NCI-H2227 (cell line): ENCODE measurements around the gene CUEDC2.
"Not testable (repeated sequence)": the region's sequence is repeated elsewhere in the genome, so short reads cannot be mapped to it uniquely, and the experiment has no call there.

Experiments
- DNase-seq: peaks from one replicate; lab custom pipeline; 2025; ENCODE audit not compliant: unreplicated experiment; lab: John Stamatoyannopoulos, UW

CUEDC2 gene

DNA sequence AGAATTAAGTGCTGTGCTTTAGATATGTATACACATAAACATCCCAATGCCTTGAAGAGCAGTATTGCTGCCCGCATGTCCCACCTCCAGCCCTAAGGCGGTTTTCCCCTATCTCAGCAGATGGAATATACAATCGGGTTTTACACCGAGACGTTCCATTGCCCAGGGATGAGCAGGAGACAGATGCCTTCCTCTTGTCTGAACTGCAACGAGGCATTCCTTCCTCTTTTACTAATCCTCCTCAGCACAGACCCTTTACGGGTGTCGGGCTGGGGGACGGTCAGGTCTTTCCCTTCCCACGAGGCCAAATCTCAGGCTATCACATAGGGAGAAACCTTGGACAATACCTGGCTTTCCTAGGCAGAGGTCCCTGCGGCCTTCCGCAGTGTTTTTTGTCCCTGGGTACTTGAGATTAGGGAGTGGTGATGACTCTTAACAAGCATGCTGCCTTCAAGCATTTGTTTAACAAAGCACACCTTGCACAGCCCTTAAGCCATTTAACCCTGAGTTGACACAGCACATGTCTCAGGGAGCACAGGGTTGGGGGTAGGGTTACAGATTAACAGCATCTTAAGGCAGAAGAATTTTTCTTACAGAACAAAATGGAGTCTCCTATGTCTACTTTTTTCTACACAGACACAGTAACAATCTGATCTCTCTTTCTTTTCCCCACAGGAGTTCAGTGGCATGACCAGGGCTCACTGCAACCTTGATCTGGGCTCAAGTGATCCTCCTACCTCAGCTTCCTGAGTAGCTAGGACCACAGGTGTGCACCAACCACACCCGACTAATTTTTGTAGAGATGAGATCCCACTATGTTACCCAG is 22.5 kb upstream of the CUEDC2 start:
- DNase-seq: not testable (repeated sequence)

DNA sequence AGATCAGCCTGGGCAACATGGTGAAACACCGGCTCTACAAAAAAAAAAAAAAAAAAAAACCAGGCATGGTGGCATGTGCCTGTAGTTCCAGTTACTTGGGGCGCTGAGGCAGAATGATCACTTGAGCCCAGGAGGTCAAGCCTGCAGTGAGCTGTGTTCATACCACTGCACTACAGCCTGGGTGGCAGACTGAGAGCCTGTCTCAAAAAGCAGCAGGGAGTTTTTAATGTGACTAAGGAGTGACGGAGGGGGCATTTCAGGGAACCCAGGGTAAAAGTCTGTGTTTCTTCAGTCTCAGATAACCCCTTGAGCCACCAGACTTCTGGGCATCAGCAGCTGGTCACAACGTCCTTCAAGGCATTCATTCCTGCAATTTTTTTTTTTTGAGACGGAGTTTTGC is 21.1 kb upstream of the CUEDC2 start:
- no peak for DNase-seq

DNA sequence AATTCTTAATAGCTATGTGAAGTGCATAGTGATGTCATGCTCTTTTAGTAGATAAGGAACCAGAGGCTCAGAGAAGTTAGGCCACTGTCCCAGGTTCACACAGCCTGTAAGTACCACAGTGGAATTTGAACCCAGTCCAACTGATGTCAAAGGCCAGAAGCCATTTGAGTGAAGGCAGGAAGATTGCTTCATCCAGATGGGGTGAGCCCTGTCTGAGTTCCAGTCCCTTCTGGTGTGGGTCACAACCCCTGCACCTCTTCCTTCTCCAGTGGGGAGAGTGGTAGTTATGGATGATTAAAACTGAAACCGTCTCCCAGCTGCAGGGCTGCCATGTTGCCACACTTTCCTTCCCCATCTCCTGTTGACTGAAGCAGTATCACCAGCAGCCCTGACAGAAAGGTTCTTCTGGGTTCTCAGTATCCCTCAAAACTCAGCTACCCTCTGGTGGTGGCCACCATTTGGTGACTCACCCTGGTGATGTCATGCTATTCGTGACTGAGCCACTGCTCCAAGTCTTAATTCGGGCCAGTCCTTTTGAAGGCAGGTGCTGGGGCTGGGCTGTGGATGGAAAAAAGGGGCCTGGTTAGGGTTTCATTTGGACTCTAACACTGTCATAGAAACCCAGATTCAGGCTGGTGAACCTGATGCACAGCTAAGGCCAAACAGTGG is 20.4 kb upstream of the CUEDC2 start:
- no peak for DNase-seq

DNA sequence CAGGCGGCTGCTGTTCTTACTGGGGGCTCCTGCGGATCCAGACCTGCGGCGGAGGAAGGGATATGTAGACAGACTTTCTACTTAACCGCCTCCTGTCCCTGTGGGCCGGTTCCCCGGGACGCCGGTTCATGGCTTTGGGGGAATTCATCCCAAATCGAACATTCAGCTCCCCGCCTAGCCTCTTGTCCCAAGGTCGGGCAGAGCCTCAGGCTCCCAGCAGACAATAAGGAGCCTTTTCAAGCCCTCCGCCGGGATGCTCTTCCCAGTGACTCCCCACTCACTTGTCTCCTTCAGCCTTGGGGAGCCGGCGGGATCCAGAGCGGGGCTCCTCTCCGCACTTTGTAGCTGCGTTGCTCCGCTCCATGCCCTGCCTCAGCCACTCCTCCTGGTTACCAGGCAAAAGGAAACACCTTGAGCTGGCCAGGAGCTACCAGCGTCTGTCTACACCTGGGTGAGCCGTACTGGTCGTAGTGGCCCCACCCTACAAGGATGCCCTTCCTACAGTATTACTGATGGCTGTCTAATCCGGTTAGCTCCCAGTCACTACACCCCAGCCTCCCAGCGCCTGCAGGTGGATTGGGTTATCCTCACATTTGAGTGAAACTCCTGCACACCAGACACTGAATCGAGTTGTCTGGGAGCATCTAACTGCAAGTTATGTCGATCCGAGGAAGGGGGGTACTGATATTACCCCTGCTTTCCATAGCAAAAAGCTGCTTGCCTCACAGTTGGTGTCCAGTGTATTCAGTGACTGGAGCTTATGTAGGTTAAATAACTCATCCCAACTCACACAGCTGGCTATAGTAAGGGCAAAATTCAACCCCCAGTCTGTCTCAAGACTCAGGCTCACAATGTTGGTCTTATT is 19.0 kb upstream of the CUEDC2 start, which contains the start of gene C10orf95:
Gene C10orf95 (minus strand): TSS at position 439 of the 865 bp plus-strand sequence. CDS start 450 bp downstream, outside the sequence.
- no peak for DNase-seq

DNA sequence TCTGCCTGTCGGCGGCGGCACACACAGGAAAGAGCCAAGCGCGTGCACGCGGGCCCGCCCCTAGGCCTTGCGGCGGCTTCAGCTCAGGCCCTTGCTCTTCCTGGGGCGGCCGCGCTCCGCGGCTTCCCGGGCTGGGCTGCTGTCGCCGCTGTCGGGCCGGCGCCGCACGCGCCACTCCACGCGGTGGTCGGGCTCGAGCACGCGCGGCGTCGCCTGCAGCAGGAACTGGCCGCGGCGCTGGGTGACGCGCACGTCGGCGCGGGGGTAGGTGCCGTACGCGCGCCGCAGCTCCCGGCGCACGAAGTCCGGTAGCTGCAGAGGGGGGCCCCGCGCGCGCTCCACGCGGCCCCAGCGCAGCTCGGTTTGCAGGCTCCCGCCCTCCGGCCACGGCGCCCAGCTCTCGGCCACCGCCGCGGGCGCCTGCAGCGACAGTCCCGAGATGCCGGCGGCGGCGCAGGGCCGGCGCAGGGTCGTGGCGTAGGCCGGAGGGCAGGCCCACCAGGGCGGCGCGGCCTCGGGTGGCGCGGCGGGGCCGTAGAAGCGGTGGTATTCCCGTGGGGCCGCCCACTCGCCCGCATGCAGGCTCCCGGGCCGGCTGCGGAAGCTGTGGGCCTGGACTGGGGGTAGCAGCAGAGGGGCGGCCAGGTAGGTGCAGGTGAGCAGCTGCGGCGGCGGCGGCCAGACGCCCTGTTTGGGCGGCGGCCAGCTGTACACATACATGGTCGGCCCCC is 18.2 kb upstream of the CUEDC2 start:
- DNase-seq: peak; percentile 87

- no peak for DNase-seq
Observed at GRCh38 chr10:102450124-102450373, 17.7 kb upstream of the CUEDC2 start.

GRCh38 chr10:102449321-102450123 is 17.1 kb upstream of the CUEDC2 start:
- DNase-seq: peak; percentile 79

DNA sequence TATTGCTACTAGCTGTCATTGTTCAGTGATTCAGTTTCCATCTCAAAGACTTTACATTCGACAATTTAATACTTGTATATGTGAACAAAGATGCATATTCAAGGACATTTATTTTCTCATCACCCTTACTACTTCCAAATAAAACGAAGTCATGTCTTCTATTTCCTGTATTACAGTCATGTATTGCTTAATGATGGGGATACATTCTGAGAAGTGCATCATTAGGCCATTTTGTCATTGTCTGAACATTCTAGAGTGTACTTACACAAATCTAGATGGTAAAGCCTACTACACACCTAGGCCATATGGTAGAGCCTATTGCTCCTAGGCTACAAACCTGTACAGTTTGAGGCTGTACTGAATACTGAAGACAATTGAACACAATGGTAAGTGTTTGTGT is 12.5 kb upstream of the CUEDC2 start:
- no peak for DNase-seq

DNA sequence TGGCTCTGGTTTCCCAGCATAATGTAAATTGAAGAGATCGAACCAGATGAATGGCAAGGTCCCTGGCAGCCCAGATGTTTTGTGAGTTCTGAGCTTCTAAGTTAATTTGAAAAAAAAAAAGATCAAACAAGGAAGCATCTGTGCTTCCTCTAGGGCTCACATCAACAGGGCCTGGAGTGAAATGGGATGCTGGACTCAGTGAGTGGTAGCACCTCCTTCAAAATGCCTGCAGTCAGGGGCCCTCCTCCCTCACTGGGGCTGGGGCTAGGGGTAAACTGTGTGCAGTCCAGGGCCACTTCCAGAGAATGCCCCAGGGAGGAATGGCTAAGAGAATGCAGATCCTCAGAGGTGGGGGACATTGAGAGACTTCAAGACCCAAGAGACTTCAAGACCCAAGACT is 6.0 kb upstream of the CUEDC2 start:
- no peak for DNase-seq

- DNase-seq: no peak
Observed at GRCh38 chr10:102437515-102437914, 5.1 kb upstream of the CUEDC2 start.

- no peak for DNase-seq
Observed at GRCh38 chr10:102436312-102436711, 3.9 kb upstream of the CUEDC2 start.

- no peak for DNase-seq
Observed at GRCh38 chr10:102435529-102436233, 3.3 kb upstream of the CUEDC2 start.

- no peak for DNase-seq
Observed at GRCh38 chr10:102435133-102435497, 2.7 kb upstream of the CUEDC2 start.

GRCh38 chr10:102434394-102435132 is 2.2 kb upstream of the CUEDC2 start:
- no peak for DNase-seq

DNA sequence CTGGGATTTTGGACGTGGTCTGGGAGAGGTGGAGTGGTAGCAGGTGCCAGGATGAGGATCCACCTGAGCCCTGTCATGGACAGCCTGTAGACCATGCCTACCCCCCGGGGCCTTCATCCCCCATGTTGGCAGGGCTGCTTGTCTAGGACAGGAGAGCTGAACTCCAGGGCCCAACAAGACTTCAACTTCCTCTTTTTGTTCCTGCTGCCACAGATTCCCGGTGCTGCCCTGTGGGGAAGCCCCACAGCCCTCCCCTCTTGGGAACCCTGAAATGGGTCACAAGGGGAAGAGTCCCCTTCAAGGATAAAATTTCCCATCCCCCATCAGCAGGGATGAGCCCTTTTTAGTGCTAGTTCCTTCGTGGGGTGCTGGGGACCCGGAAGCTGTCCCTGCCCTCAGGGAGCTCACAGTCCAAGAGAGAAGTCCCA is 1.3 kb upstream of the CUEDC2 start:
- no peak for DNase-seq

- DNase-seq: no peak
Observed at GRCh38 chr10:102431452-102432124, 786 bp downstream of the CUEDC2 start.

DNA sequence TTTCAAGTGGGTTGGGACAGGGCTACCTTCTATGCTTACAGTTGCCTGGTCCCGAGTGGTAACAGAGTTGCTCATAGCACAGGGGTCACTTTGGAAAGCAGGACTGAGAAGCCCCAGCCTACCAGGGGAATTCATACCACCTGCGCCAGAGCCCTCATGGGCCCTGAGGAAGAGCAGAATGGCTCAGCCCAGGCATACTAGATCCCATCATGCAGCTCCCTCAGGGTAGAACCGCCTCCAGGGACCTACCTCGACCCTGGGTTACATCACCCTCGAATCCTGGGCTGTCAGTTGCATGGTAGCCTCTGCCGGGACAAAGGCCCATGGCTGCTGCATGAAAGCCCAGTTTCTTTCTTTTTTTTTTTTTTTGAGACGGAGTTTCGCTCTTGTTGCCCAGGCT is 2.9 kb downstream of the CUEDC2 start:
- DNase-seq: no peak

- no peak for DNase-seq
Observed at GRCh38 chr10:102426803-102427287, 5.5 kb downstream of the CUEDC2 start.
